OCI-LY3 (cell line): ENCODE data around the gene LAMC2.

Experiments
- H2AFZ ChIP-seq: fragments of 200-600, 300-600 bp; shearing (Covaris generic); 2 replicates; pipeline ENCODE4 v1.6.0; 2014; ENCODE audit warnings: antibody characterized with exemption, low read depth, low read length
- H3K27ac ChIP-seq: fragments of 200-600, 300-600 bp; sonication (generic); 2 replicates; pipeline ENCODE4 v1.5.1; 2014; ENCODE audit warnings: mild to moderate bottlenecking, low read length, moderate library complexity, mixed read lengths
- H3K27me3 ChIP-seq: fragments of 200-600, 300-600 bp; sonication (generic); 2 replicates; pipeline ENCODE4 v1.6.1; 2014; ENCODE audit warnings: low read depth, low read length, mixed read lengths
- H3K36me3 ChIP-seq: fragments of 200-600, 300-600 bp; sonication (generic); replicated peaks from 2 replicates; pipeline ENCODE3; 2014; ENCODE audit warnings: low read depth, low read length, mixed read lengths
- H3K4me1 ChIP-seq: fragments of 300-600, 200-600 bp; sonication (generic); 2 replicates; pipeline ENCODE4 v1.6.1; 2014; ENCODE audit warnings: low read length, mixed read lengths
- H3K4me2 ChIP-seq: fragments of 200-600, 300-600 bp; sonication (generic); 2 replicates; pipeline ENCODE4 v1.6.1; 2014; ENCODE audit warnings: low read length, mixed read lengths
- H3K4me3 ChIP-seq: fragments of 300-600, 200-600 bp; sonication (generic); 2 replicates; pipeline ENCODE4 v1.5.1; 2014; ENCODE audit warnings: antibody characterized with exemption, mild to moderate bottlenecking, low read length, moderate library complexity
- H3K79me2 ChIP-seq: fragments of 300-600, 200-600 bp; shearing (Covaris generic); 2 replicates; pipeline ENCODE4 v1.6.1; 2014; ENCODE audit warnings: mild to moderate bottlenecking, low read length, mixed read lengths
- H3K9ac ChIP-seq: fragments of 300-600, 200-600 bp; shearing (Covaris generic); 2 replicates; pipeline ENCODE4 v1.6.0; 2014; ENCODE audit warnings: mild to moderate bottlenecking, low read length, moderate library complexity
- H3K9me3 ChIP-seq: fragments of 200-600, 300-600 bp; shearing (Covaris generic); 2 replicates; pipeline ENCODE4 v1.6.1; 2014; ENCODE audit warnings: low read length, mixed read lengths; ENCODE audit not compliant: insufficient read depth
- H4K20me1 ChIP-seq: fragments of 200-600, 300-600 bp; sonication (generic); 2 replicates; pipeline ENCODE4 v1.6.1; 2016; ENCODE audit warnings: low read length, mixed read lengths; ENCODE audit not compliant: insufficient read depth
- CTCF ChIP-seq: fragments of 200-600, 300-600 bp; sonication (generic); IDR thresholded peaks from 2 replicates; pipeline ENCODE4 v1.5.1; 2014; ENCODE audit warnings: antibody characterized with exemption, low read length, low read depth
- EZH2phosphoT487 ChIP-seq: fragments of 200-600 bp; shearing (Covaris generic); IDR thresholded peaks from 2 replicates; pipeline ENCODE4 v1.6.1; 2018; ENCODE audit warnings: antibody characterized with exemption, mixed run types, low read depth

Gene LAMC2

GRCh38 chr1:183241471-183241870 lies 55.4 kb downstream of the LAMC2 start:
- H3K27ac ChIP-seq = no peak overlapping the region
- no peaks in the 10 kb centered on the region for H4K20me1 ChIP-seq
- H3K4me1 ChIP-seq = no peaks in the 10 kb centered on the region
- H3K79me2 ChIP-seq = no peaks in the 10 kb centered on the region
- H3K9ac ChIP-seq = no peak overlapping the region
- no peaks in the 10 kb centered on the region for H3K9me3 ChIP-seq
- no peak overlapping the region for H3K4me3 ChIP-seq
- TF ChIP-seq EZH2phosphoT487 (no peak), CTCF (no peak)
- H3K36me3 ChIP-seq = no peaks in the 10 kb centered on the region
- H3K4me2 ChIP-seq = no peak overlapping the region
- H3K27me3 ChIP-seq = peaks cover 16% of the 10 kb centered on the region; the same call in 1 of the 2 replicates
- H2AFZ ChIP-seq = no peak overlapping the region

- no peaks in the 10 kb centered on the region for H3K4me1 ChIP-seq
- H3K9me3 ChIP-seq = no peaks in the 10 kb centered on the region
- peaks cover 16% of the 10 kb centered on the region; the same call in 1 of the 2 replicates for H3K27me3 ChIP-seq
- no peak overlapping the region for H3K4me3 ChIP-seq
- no peak overlapping the region for H3K9ac ChIP-seq
- H4K20me1 ChIP-seq = no peaks in the 10 kb centered on the region
- TF ChIP-seq EZH2phosphoT487 (no peak), CTCF (no peak)
- no peaks in the 10 kb centered on the region for H3K36me3 ChIP-seq
- H3K4me2 ChIP-seq = no peak overlapping the region
- no peaks in the 10 kb centered on the region for H3K79me2 ChIP-seq
- H2AFZ ChIP-seq = no peak overlapping the region
- no peak overlapping the region for H3K27ac ChIP-seq
Observed at GRCh38 chr1:183242556-183242955, 56.5 kb downstream of the LAMC2 start.

DNA sequence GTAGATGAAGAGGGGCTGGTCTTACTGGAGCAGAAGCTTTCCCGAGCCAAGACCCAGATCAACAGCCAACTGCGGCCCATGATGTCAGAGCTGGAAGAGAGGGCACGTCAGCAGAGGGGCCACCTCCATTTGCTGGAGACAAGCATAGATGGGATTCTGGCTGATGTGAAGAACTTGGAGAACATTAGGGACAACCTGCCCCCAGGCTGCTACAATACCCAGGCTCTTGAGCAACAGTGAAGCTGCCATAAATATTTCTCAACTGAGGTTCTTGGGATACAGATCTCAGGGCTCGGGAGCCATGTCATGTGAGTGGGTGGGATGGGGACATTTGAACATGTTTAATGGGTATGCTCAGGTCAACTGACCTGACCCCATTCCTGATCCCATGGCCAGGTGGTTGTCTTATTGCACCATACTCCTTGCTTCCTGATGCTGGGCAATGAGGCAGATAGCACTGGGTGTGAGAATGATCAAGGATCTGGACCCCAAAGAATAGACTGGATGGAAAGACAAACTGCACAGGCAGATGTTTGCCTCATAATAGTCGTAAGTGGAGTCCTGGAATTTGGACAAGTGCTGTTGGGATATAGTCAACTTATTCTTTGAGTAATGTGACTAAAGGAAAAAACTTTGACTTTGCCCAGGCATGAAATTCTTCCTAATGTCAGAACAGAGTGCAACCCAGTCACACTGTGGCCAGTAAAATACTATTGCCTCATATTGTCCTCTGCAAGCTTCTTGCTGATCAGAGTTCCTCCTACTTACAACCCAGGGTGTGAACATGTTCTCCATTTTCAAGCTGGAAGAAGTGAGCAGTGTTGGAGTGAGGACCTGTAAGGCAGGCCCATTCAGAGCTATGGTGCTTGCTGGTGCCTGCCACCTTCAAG lies 57.3 kb downstream of the LAMC2 start:
- no peak overlapping the region for H3K9ac ChIP-seq
- TF ChIP-seq EZH2phosphoT487 (no peak), CTCF (no peak)
- H3K27me3 ChIP-seq = peaks cover 16% of the 10 kb centered on the region; the same call in 1 of the 2 replicates
- H3K4me1 ChIP-seq = no peaks in the 10 kb centered on the region
- no peak overlapping the region for H3K4me2 ChIP-seq
- H3K79me2 ChIP-seq = no peaks in the 10 kb centered on the region
- H3K9me3 ChIP-seq = no peaks in the 10 kb centered on the region
- no peaks in the 10 kb centered on the region for H4K20me1 ChIP-seq
- no peaks in the 10 kb centered on the region for H3K36me3 ChIP-seq
- H2AFZ ChIP-seq = no peak overlapping the region
- H3K27ac ChIP-seq = no peak overlapping the region
- no peak overlapping the region for H3K4me3 ChIP-seq

DNA sequence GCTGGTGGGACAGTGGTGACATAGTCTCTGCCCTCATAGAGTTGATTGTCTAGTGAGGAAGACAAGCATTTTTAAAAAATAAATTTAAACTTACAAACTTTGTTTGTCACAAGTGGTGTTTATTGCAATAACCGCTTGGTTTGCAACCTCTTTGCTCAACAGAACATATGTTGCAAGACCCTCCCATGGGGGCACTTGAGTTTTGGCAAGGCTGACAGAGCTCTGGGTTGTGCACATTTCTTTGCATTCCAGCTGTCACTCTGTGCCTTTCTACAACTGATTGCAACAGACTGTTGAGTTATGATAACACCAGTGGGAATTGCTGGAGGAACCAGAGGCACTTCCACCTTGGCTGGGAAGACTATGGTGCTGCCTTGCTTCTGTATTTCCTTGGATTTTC lies 58.4 kb downstream of the LAMC2 start:
- H3K9me3 ChIP-seq = no peaks in the 10 kb centered on the region
- H3K79me2 ChIP-seq = no peaks in the 10 kb centered on the region
- no peak overlapping the region for H3K27ac ChIP-seq
- no peaks in the 10 kb centered on the region for H3K4me1 ChIP-seq
- H3K4me3 ChIP-seq = no peak overlapping the region
- no peak overlapping the region for H2AFZ ChIP-seq
- H3K36me3 ChIP-seq = no peaks in the 10 kb centered on the region
- no peak overlapping the region for H3K4me2 ChIP-seq
- peaks cover 23% of the 10 kb centered on the region for H3K27me3 ChIP-seq
- no peaks in the 10 kb centered on the region for H4K20me1 ChIP-seq
- TF ChIP-seq EZH2phosphoT487 = no peak
- no peak for TF ChIP-seq CTCF
- no peak overlapping the region for H3K9ac ChIP-seq
